PC-3 (cell line): Measurements from ENCODE around the gene IGFLR1.
"Not testable (repeated sequence)": the region's sequence is repeated elsewhere in the genome, so short reads cannot be mapped to it uniquely, and the experiment has no call there.

ENCODE experiments used
- CTCF ChIP-seq: fragments of 300-600 bp; sonication (generic); conservative IDR thresholded peaks from 2 replicates; pipeline ENCODE4 v1.5.1; 2017; ENCODE audit warnings: antibody characterized with exemption, low read depth, mild to moderate bottlenecking, low read length
- EZH2 ChIP-seq: fragments of 300-600 bp; sonication (generic); IDR thresholded peaks from one replicate; pipeline ENCODE4 v1.6.1; 2017; ENCODE audit warnings: antibody characterized with exemption, mild to moderate bottlenecking, low read length; ENCODE audit not compliant: unreplicated experiment
- EZH2phosphoT487 ChIP-seq: fragments of 300-600 bp; sonication (generic); IDR thresholded peaks from 2 replicates; pipeline ENCODE4 v1.6.1; 2018; ENCODE audit warnings: mild to moderate bottlenecking, antibody characterized with exemption, low read length, borderline replicate concordance

GRCh38 chr19:35724132-35724531 is 18.1 kb downstream of the IGFLR1 start:
- TF ChIP-seq CTCF, EZH2, EZH2phosphoT487: not testable (repeated sequence)
